Endothelial cell of umbilical vein (primary cell): Measurements from ENCODE around the gene MBOAT2. TPM values are rescaled to one million over a fixed set of nuclear protein-coding genes. Genes with fewer than 3 reads are reported as not detected.
"Not testable (repeated sequence)": the region's sequence is repeated elsewhere in the genome, so short reads cannot be mapped to it uniquely, and the experiment has no call there.

Source experiments
- BruUV-seq: library from RNA; stranded (reverse); fragments of 400-500 nt; replicated peaks from 2 replicates; lab custom pipeline; 2021; lab: Mats Ljungman, UMichigan
- CTCF ChIA-PET: fragments of 300-600, 350-600 bp; sonication (Branson Sonifier 250); formaldehyde crosslinking; loops from one replicate; lab custom pipeline; 2021; ENCODE audit warnings: antibody characterized with exemption, inconsistent platforms; lab: Charles Lee
- POLR2A ChIA-PET: fragments of 300-600, 350-600 bp; sonication (Branson Sonifier 250); formaldehyde crosslinking; loops from one replicate; lab custom pipeline; 2021; ENCODE audit warnings: antibody characterized with exemption, inconsistent platforms; lab: Charles Lee
- DNase-seq: peaks from one replicate; pipeline ENCODE4 v3.0.0-alpha.2; 2011; ENCODE audit warnings: low read depth, low spot score
- FAIRE-seq: peaks from 2 replicates; lab custom pipeline; 2011; peaks lifted over from hg19 to GRCh38; lab: Jason Lieb, UNC
- H2AFZ ChIP-seq: 2 replicates; pipeline ENCODE4 v1.6.0; 2012; ENCODE audit warnings: low read depth, low read length, control low read depth, inconsistent platforms
- H3K27ac ChIP-seq: 2 replicates; pipeline ENCODE4 v1.5.1; 2011; ENCODE audit warnings: low read depth, mild to moderate bottlenecking, control low read depth, low read length, moderate library complexity; ENCODE audit not compliant: insufficient read depth
- H3K27me3 ChIP-seq, 2 experiments: 2 replicates each; pipeline versions ENCODE4 v1.6.0 to v1.6.1; 2011; ENCODE audit warnings: low read length in 2 of 2, mixed read lengths in 1 of 2; ENCODE audit not compliant: control insufficient read depth in 2 of 2, insufficient read depth in 2 of 2
- H3K36me3 ChIP-seq, 2 experiments: 2 replicates in 1 of 2; 3 replicates in 1 of 2; pipeline ENCODE4 v1.5.1; 2011; ENCODE audit warnings: low read length in 2 of 2, mild to moderate bottlenecking in 1 of 2, moderate library complexity in 1 of 2; ENCODE audit not compliant: control insufficient read depth in 2 of 2, insufficient read depth in 2 of 2; ENCODE audit errors: extremely low read depth in 1 of 2
- H3K4me1 ChIP-seq: 3 replicates; pipeline ENCODE4 v1.5.1; 2011; ENCODE audit warnings: mild to moderate bottlenecking, low read length; ENCODE audit not compliant: control insufficient read depth, insufficient read depth; ENCODE audit errors: extremely low read depth
- H3K4me2 ChIP-seq: 2 replicates; pipeline ENCODE4 v1.6.1; 2011; ENCODE audit warnings: low read length, control low read depth, mixed read lengths; ENCODE audit not compliant: insufficient read depth
- H3K4me3 ChIP-seq, 3 experiments: fragments of 200-600 bp in 1 of 3; sonication (generic), shearing (Covaris generic) in 1 of 3; replicated peaks in 1 of 3; 2 replicates each; pipeline ENCODE4 v1.5.1; 2011 to 2016; ENCODE audit warnings: control low read depth in 3 of 3, low read length in 3 of 3, mild to moderate bottlenecking in 2 of 3, inconsistent platforms in 1 of 3, low read depth in 1 of 3, moderate library complexity in 1 of 3; ENCODE audit not compliant: insufficient read depth in 1 of 3
- H3K79me2 ChIP-seq: 2 replicates; pipeline ENCODE4 v1.6.0; 2012; ENCODE audit warnings: low read length, inconsistent platforms; ENCODE audit not compliant: control insufficient read depth, insufficient read depth
- H3K9ac ChIP-seq: replicated peaks from 2 replicates; pipeline ENCODE3; 2011; ENCODE audit warnings: low read length, control low read depth; ENCODE audit not compliant: insufficient read depth; ENCODE audit errors: extremely low read depth
- H3K9me1 ChIP-seq: replicated peaks from 3 replicates; pipeline ENCODE4 v1.6.0; 2011; ENCODE audit warnings: mild to moderate bottlenecking, low read length; ENCODE audit not compliant: control insufficient read depth, insufficient read depth; ENCODE audit errors: extremely low read depth
- H3K9me3 ChIP-seq: replicated peaks from 2 replicates; pipeline ENCODE4 v1.5.1; 2012; ENCODE audit warnings: low read length, inconsistent platforms; ENCODE audit not compliant: control insufficient read depth, insufficient read depth
- H4K20me1 ChIP-seq: replicated peaks from 2 replicates; pipeline ENCODE3; 2011; ENCODE audit warnings: mild to moderate bottlenecking, low read length; ENCODE audit not compliant: control insufficient read depth, insufficient read depth; ENCODE audit errors: extremely low read depth
- EZH2 ChIP-seq: IDR thresholded peaks from 2 replicates; pipeline ENCODE4 v1.6.1; 2012; ENCODE audit warnings: borderline replicate concordance, low read depth, mild to moderate bottlenecking, moderate library complexity, low read length, inconsistent platforms; ENCODE audit not compliant: severe bottlenecking
- FOS ChIP-seq: IDR thresholded peaks from 2 replicates; pipeline ENCODE4 v1.6.1; 2011; ENCODE audit warnings: mild to moderate bottlenecking, low read length, moderate library complexity, borderline replicate concordance; ENCODE audit not compliant: insufficient read depth
- GATA2 ChIP-seq: IDR thresholded peaks from 2 replicates; pipeline ENCODE4 v1.7.0; 2011; ENCODE audit warnings: low read depth, mild to moderate bottlenecking, moderate library complexity, mixed read lengths, low read length; ENCODE audit not compliant: insufficient read length, insufficient read depth
- JUN ChIP-seq: IDR thresholded peaks from 2 replicates; pipeline ENCODE4 v1.6.1; 2011; ENCODE audit warnings: borderline replicate concordance, low read depth; ENCODE audit not compliant: insufficient read length, insufficient read depth
- MYC ChIP-seq: IDR thresholded peaks from one replicate; pipeline ENCODE4 v1.6.1; 2011; ENCODE audit warnings: mild to moderate bottlenecking, low read depth, low read length
- POLR2A ChIP-seq: IDR thresholded peaks from 2 replicates; pipeline ENCODE4 v1.6.1; 2012; ENCODE audit warnings: low read depth, mild to moderate bottlenecking, control low read depth, low read length
- POLR2AphosphoS5 ChIP-seq: IDR thresholded peaks from 2 replicates; pipeline ENCODE4 v1.6.1; 2012; ENCODE audit warnings: low read depth, mild to moderate bottlenecking, control low read depth, low read length, moderate library complexity; ENCODE audit not compliant: insufficient read depth
- dilution Hi-C: fragments of 300-500 bp; cut with MboI; formaldehyde crosslinking; loops from one replicate; pipeline ENCODE4 v1.15.0; 2019; ENCODE audit warnings: low sequenced_read_pairs; ENCODE audit not compliant: extremely low pct_ligation_motif_present
- intact Hi-C: fragments of 100-400 bp; cut with micrococcal nuclease; formaldehyde crosslinking; loops from one replicate; pipeline ENCODE4 v1.10.0; 2022
- polyA plus RNA-seq, 4 experiments: library from polyadenylated mRNA; depleted of rRNA in 3 of 4; stranded (reverse) in 3 of 4; unstranded in 1 of 4; fragments of >200 nt; gene quantifications; 2 replicates each; pipeline versions ENCODE4 v1.2.1 to v1.2.3, GENCODE V29; 2011 to 2012; ENCODE audit warnings: missing spikeins in 1 of 4
- total RNA-seq: library from RNA; stranded (reverse); gene quantifications from 2 replicates; pipeline ENCODE4 v1.2.3, GENCODE V29; 2021
- TF ChIP-seq, protein P1 (sequence below), 2 donors: IDR thresholded peaks; 1 replicate in 1 of 2; 2 replicates in 1 of 2; pipeline ENCODE4 v1.5.1; 2011; ENCODE audit warnings: low read length in 2 of 2, mild to moderate bottlenecking in 2 of 2, moderate library complexity in 2 of 2, control low read depth in 1 of 2, inconsistent platforms in 1 of 2, low read depth in 1 of 2; ENCODE audit not compliant: insufficient read depth in 1 of 2; ENCODE audit errors: extremely low read depth in 1 of 2
- TF ChIP-seq, protein P2 (sequence below): IDR thresholded peaks from 2 replicates; pipeline ENCODE4 v1.6.1; 2011; ENCODE audit not compliant: insufficient read depth, insufficient read length

Gene MBOAT2
- total and polyA plus RNA-seq, 2 donors (not counting 3 experiments of a cell fraction or from before 2014, with no cell fraction given) = 10.9 to 22.1 TPM

DNA sequence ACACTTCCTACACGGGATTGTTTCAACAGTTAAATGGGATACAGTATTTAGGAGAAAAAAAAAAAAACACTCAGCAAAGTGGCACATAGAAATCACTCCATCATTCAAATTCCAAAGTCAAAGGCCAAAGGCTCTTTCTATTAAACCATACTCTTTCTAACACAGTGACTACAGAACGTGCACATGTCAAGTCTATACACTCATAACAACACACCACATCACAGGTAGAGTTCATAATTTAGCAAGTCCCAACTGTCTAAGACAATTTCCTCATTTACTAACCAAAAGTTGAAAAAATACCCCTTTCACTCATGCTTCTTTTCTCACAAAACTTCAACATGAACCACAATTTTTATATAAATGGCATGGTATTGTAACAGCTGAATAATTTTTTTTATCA lies 70.8 kb downstream of the MBOAT2 start:
- Histone ChIP-seq H3K36me3 (no peaks in the 10 kb centered on the region), H3K9ac (no peak overlapping the region), H3K4me3 (no peak overlapping the region), H3K79me2 (no peaks in the 10 kb centered on the region), H3K27ac (no peak overlapping the region), H3K9me1 (peaks cover 3% of the 10 kb centered on the region), H2AFZ (no peak overlapping the region), H3K9me3 (no peaks in the 10 kb centered on the region), H3K4me1 (no peaks in the 10 kb centered on the region), H3K27me3 (no peaks in the 10 kb centered on the region), H3K4me2 (no peak overlapping the region), H4K20me1 (no peaks in the 10 kb centered on the region)
- TF ChIP-seq EZH2 (no peak), POLR2A (no peak), POLR2AphosphoS5 (no peak), MYC (no peak), FOS (no peak), GATA2 (no peak), JUN (no peak)
- TF ChIP-seq, protein P1, sequence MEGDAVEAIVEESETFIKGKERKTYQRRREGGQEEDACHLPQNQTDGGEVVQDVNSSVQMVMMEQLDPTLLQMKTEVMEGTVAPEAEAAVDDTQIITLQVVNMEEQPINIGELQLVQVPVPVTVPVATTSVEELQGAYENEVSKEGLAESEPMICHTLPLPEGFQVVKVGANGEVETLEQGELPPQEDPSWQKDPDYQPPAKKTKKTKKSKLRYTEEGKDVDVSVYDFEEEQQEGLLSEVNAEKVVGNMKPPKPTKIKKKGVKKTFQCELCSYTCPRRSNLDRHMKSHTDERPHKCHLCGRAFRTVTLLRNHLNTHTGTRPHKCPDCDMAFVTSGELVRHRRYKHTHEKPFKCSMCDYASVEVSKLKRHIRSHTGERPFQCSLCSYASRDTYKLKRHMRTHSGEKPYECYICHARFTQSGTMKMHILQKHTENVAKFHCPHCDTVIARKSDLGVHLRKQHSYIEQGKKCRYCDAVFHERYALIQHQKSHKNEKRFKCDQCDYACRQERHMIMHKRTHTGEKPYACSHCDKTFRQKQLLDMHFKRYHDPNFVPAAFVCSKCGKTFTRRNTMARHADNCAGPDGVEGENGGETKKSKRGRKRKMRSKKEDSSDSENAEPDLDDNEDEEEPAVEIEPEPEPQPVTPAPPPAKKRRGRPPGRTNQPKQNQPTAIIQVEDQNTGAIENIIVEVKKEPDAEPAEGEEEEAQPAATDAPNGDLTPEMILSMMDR (IDR thresholded peaks at IDR 0.05; ENCODE audit: extremely low read depth in 1 of 2, insufficient read depth in 1 of 2, low read depth in 1 of 2, low read length in 2 of 2) = no peak
- TF ChIP-seq, protein P2, sequence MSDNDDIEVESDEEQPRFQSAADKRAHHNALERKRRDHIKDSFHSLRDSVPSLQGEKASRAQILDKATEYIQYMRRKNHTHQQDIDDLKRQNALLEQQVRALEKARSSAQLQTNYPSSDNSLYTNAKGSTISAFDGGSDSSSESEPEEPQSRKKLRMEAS = no peak
- FAIRE-seq = no peak
- BruUV-seq = no TSS peak
- DNase-seq = no peak
- dilution Hi-C loops = no loop called here
- POLR2A ChIA-PET = no interaction called here
- CTCF ChIA-PET = no interaction called here
- intact Hi-C loops = no loop called here

DNA sequence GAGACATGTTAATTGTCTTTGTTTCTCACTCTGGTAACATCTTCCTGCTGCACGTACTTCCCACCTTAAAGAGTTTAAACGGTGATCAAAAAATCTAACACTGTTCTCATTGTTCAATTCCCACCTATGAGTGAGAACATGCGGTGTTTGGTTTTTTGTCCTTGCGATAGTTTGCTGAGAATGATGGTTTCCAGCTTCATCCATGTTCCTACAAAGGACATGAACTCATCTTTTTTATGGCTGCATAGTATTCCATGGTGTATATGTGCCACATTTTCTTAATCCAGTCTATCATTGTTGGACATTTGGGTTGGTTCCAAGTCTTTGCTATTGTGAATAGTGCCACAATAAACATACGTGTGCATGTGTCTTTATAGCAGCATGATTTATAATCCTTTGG lies 73.3 kb downstream of the MBOAT2 start:
- POLR2A ChIA-PET, intact Hi-C loops: not testable (repeated sequence)

More for the DNA sequence above, 73.3 kb downstream of the MBOAT2 start:
- H3K27me3 ChIP-seq, H3K27ac ChIP-seq, dilution Hi-C loops, H3K9me3 ChIP-seq, H3K9me1 ChIP-seq, BruUV-seq, H3K79me2 ChIP-seq, FAIRE-seq, H3K4me3 ChIP-seq, CTCF ChIA-PET, H3K4me1 ChIP-seq, H3K9ac ChIP-seq, H2AFZ ChIP-seq, H3K36me3 ChIP-seq, H4K20me1 ChIP-seq, DNase-seq, H3K4me2 ChIP-seq: not testable (repeated sequence)
